Right lobe of liver (tissue), 4 donors: ENCODE results near the gene SPATA31D1.

Source experiments
- CTCF ChIP-seq, 4 donors: fragments of 200-600 bp in 3 of 4; fragments of 450-650 bp in 1 of 4; IDR thresholded peaks; one replicate each; pipeline versions ENCODE4 v1.5.1 to v1.8.0; 2016 to 2022; ENCODE audit warnings: antibody characterized with exemption in 4 of 4, mild to moderate bottlenecking in 2 of 4
- POLR2A ChIP-seq: fragments of 450-650 bp; IDR thresholded peaks from one replicate; pipeline ENCODE4 v1.6.1; 2017; ENCODE audit warnings: antibody characterized with exemption, mild to moderate bottlenecking
- donor health status: DM: no; HTN: no; CAD: no.
- donor health status: DM: no; HTN: no; CAD: no.
- donor health status: DM: no; HTN: yes; CAD: no.

- TF ChIP-seq POLR2A (no peak), CTCF (IDR thresholded peaks at IDR 0.05) (no peak)
These were observed 32.6 kb downstream of the SPATA31D1 start for GRCh38 chr9:82021198-82021597.
